Endothelial cell of umbilical vein (primary cell): ENCODE data around the gene RND1. TPM values are rescaled to one million over a fixed set of nuclear protein-coding genes. Genes with fewer than 3 reads are reported as not detected.

Experiments
- BruUV-seq: library from RNA; stranded (reverse); fragments of 400-500 nt; replicated peaks from 2 replicates; lab custom pipeline; 2021; lab: Mats Ljungman, UMichigan
- CTCF ChIA-PET: fragments of 300-600, 350-600 bp; sonication (Branson Sonifier 250); formaldehyde crosslinking; loops from one replicate; lab custom pipeline; 2021; ENCODE audit warnings: antibody characterized with exemption, inconsistent platforms; lab: Charles Lee
- POLR2A ChIA-PET: fragments of 300-600, 350-600 bp; sonication (Branson Sonifier 250); formaldehyde crosslinking; loops from one replicate; lab custom pipeline; 2021; ENCODE audit warnings: antibody characterized with exemption, inconsistent platforms; lab: Charles Lee
- DNase-seq: peaks from one replicate; pipeline ENCODE4 v3.0.0-alpha.2; 2011; ENCODE audit warnings: low read depth, low spot score
- FAIRE-seq: peaks from 2 replicates; lab custom pipeline; 2011; peaks lifted over from hg19 to GRCh38; lab: Jason Lieb, UNC
- H2AFZ ChIP-seq: 2 replicates; pipeline ENCODE4 v1.6.0; 2012; ENCODE audit warnings: low read depth, low read length, control low read depth, inconsistent platforms
- H3K27ac ChIP-seq: 2 replicates; pipeline ENCODE4 v1.5.1; 2011; ENCODE audit warnings: low read depth, mild to moderate bottlenecking, control low read depth, low read length, moderate library complexity; ENCODE audit not compliant: insufficient read depth
- H3K27me3 ChIP-seq, 2 experiments: 2 replicates each; pipeline versions ENCODE4 v1.6.0 to v1.6.1; 2011; ENCODE audit warnings: low read length in 2 of 2, mixed read lengths in 1 of 2; ENCODE audit not compliant: control insufficient read depth in 2 of 2, insufficient read depth in 2 of 2
- H3K36me3 ChIP-seq, 2 experiments: 2 replicates in 1 of 2; 3 replicates in 1 of 2; pipeline ENCODE4 v1.5.1; 2011; ENCODE audit warnings: low read length in 2 of 2, mild to moderate bottlenecking in 1 of 2, moderate library complexity in 1 of 2; ENCODE audit not compliant: control insufficient read depth in 2 of 2, insufficient read depth in 2 of 2; ENCODE audit errors: extremely low read depth in 1 of 2
- H3K4me1 ChIP-seq: 3 replicates; pipeline ENCODE4 v1.5.1; 2011; ENCODE audit warnings: mild to moderate bottlenecking, low read length; ENCODE audit not compliant: control insufficient read depth, insufficient read depth; ENCODE audit errors: extremely low read depth
- H3K4me2 ChIP-seq: 2 replicates; pipeline ENCODE4 v1.6.1; 2011; ENCODE audit warnings: low read length, control low read depth, mixed read lengths; ENCODE audit not compliant: insufficient read depth
- H3K4me3 ChIP-seq, 3 experiments: fragments of 200-600 bp in 1 of 3; sonication (generic), shearing (Covaris generic) in 1 of 3; replicated peaks in 1 of 3; 2 replicates each; pipeline ENCODE4 v1.5.1; 2011 to 2016; ENCODE audit warnings: control low read depth in 3 of 3, low read length in 3 of 3, mild to moderate bottlenecking in 2 of 3, inconsistent platforms in 1 of 3, low read depth in 1 of 3, moderate library complexity in 1 of 3; ENCODE audit not compliant: insufficient read depth in 1 of 3
- H3K79me2 ChIP-seq: 2 replicates; pipeline ENCODE4 v1.6.0; 2012; ENCODE audit warnings: low read length, inconsistent platforms; ENCODE audit not compliant: control insufficient read depth, insufficient read depth
- H3K9ac ChIP-seq: replicated peaks from 2 replicates; pipeline ENCODE3; 2011; ENCODE audit warnings: low read length, control low read depth; ENCODE audit not compliant: insufficient read depth; ENCODE audit errors: extremely low read depth
- H3K9me1 ChIP-seq: replicated peaks from 3 replicates; pipeline ENCODE4 v1.6.0; 2011; ENCODE audit warnings: mild to moderate bottlenecking, low read length; ENCODE audit not compliant: control insufficient read depth, insufficient read depth; ENCODE audit errors: extremely low read depth
- H3K9me3 ChIP-seq: replicated peaks from 2 replicates; pipeline ENCODE4 v1.5.1; 2012; ENCODE audit warnings: low read length, inconsistent platforms; ENCODE audit not compliant: control insufficient read depth, insufficient read depth
- H4K20me1 ChIP-seq: replicated peaks from 2 replicates; pipeline ENCODE3; 2011; ENCODE audit warnings: mild to moderate bottlenecking, low read length; ENCODE audit not compliant: control insufficient read depth, insufficient read depth; ENCODE audit errors: extremely low read depth
- EZH2 ChIP-seq: IDR thresholded peaks from 2 replicates; pipeline ENCODE4 v1.6.1; 2012; ENCODE audit warnings: borderline replicate concordance, low read depth, mild to moderate bottlenecking, moderate library complexity, low read length, inconsistent platforms; ENCODE audit not compliant: severe bottlenecking
- GATA2 ChIP-seq: IDR thresholded peaks from 2 replicates; pipeline ENCODE4 v1.7.0; 2011; ENCODE audit warnings: low read depth, mild to moderate bottlenecking, moderate library complexity, mixed read lengths, low read length; ENCODE audit not compliant: insufficient read length, insufficient read depth
- JUN ChIP-seq: IDR thresholded peaks from 2 replicates; pipeline ENCODE4 v1.6.1; 2011; ENCODE audit warnings: borderline replicate concordance, low read depth; ENCODE audit not compliant: insufficient read length, insufficient read depth
- MAX ChIP-seq: IDR thresholded peaks from 2 replicates; pipeline ENCODE4 v1.6.1; 2011; ENCODE audit not compliant: insufficient read depth, insufficient read length
- MYC ChIP-seq: IDR thresholded peaks from one replicate; pipeline ENCODE4 v1.6.1; 2011; ENCODE audit warnings: mild to moderate bottlenecking, low read depth, low read length
- POLR2A ChIP-seq: IDR thresholded peaks from 2 replicates; pipeline ENCODE4 v1.6.1; 2012; ENCODE audit warnings: low read depth, mild to moderate bottlenecking, control low read depth, low read length
- POLR2AphosphoS5 ChIP-seq: IDR thresholded peaks from 2 replicates; pipeline ENCODE4 v1.6.1; 2012; ENCODE audit warnings: low read depth, mild to moderate bottlenecking, control low read depth, low read length, moderate library complexity; ENCODE audit not compliant: insufficient read depth
- dilution Hi-C: fragments of 300-500 bp; cut with MboI; formaldehyde crosslinking; loops from one replicate; pipeline ENCODE4 v1.15.0; 2019; ENCODE audit warnings: low sequenced_read_pairs; ENCODE audit not compliant: extremely low pct_ligation_motif_present
- intact Hi-C: fragments of 100-400 bp; cut with micrococcal nuclease; formaldehyde crosslinking; loops from one replicate; pipeline ENCODE4 v1.10.0; 2022
- polyA plus RNA-seq, 4 experiments: library from polyadenylated mRNA; depleted of rRNA in 3 of 4; stranded (reverse) in 3 of 4; unstranded in 1 of 4; fragments of >200 nt; gene quantifications; 2 replicates each; pipeline versions ENCODE4 v1.2.1 to v1.2.3, GENCODE V29; 2011 to 2012; ENCODE audit warnings: missing spikeins in 1 of 4
- total RNA-seq: library from RNA; stranded (reverse); gene quantifications from 2 replicates; pipeline ENCODE4 v1.2.3, GENCODE V29; 2021

RND1 gene
- total and polyA plus RNA-seq, 2 donors (not counting 3 experiments of a cell fraction or from before 2014, with no cell fraction given), result 4.0 to 9.9 TPM

GRCh38 chr12:48882315-48882687 lies 16.6 kb upstream of the RND1 start:
- no TSS peak for BruUV-seq
- H3K9ac ChIP-seq, result peak overlapping the region; percentile 56
- DNase-seq, result peak; percentile 96
- peak overlapping the region; percentile 88 for H2AFZ ChIP-seq
- peak overlapping the region; percentile 44 for H3K4me2 ChIP-seq
- intact Hi-C loops (loop anchor here (2.0 kb wide), 2 partner anchors 18 to 30 kb away; partner anchors contain the start of genes DDX23 and RND1), dilution Hi-C loops (no loop called here)
- H3K27me3 ChIP-seq, result no peaks in the 10 kb centered on the region
- H3K36me3 ChIP-seq, result no peaks in the 10 kb centered on the region
- no peaks in the 10 kb centered on the region for H4K20me1 ChIP-seq
- peaks cover 29% of the 10 kb centered on the region for H3K4me1 ChIP-seq
- peak; percentile 97 for FAIRE-seq
- no peaks in the 10 kb centered on the region for H3K9me3 ChIP-seq
- peak overlapping the region; percentile 81 for H3K27ac ChIP-seq
- H3K79me2 ChIP-seq, result no peaks in the 10 kb centered on the region
- H3K9me1 ChIP-seq, result no peaks in the 10 kb centered on the region
- peak overlapping the region in 1 of 3 experiments; percentile 47 for H3K4me3 ChIP-seq
- ChIA-PET POLR2A (interaction anchor here (1.0 to 1.5 kb wide), 2 partner anchors 16 kb away, joined by 3 to 5 read pairs; partner anchors contain the start of gene RND1), CTCF (interaction anchor here (1.2 to 6.2 kb wide), 7 partner anchors 8 to 114 kb away, joined by 3 to 80 read pairs (median 4); partner anchors contain the start of genes DDX23 and RND1)
- TF ChIP-seq POLR2AphosphoS5 (peak; percentile 46), MAX (no peak), POLR2A (no peak), MYC (no peak), GATA2 (peak; percentile 10), EZH2 (no peak), JUN (peak; percentile 27)
